Stimulated activated naive B cell treated with anti-CD40 and anti-IgM and Interleukin-4, amounts not matched to agents 10 μg/mL and 1 μg/mL and 100 μg/mL, for 72 hours (primary cell): Measurements from ENCODE around the gene STX8.

Experiments used
- ATAC-seq, 2 donors: fragments of 150-1000 bp; cut with Tn5 transposase; replicated peaks; 2 replicates each; pipeline ENCODE4 v1.10.0; 2021; ENCODE audit warnings: moderate library complexity in 1 of 2
- DNase-seq: peaks from one replicate; pipeline ENCODE4 v3.0.0; 2021
- H3K27ac Mint-ChIP-seq: one replicate; pipeline ENCODE4 v1.8.0; 2022; ENCODE audit warnings: mild to moderate bottlenecking, mixed read lengths
- H3K27me3 Mint-ChIP-seq, 2 donors: one replicate each; pipeline ENCODE4 v1.8.0; 2022; ENCODE audit warnings: mixed read lengths in 2 of 2
- H3K36me3 Mint-ChIP-seq, 2 donors: one replicate each; pipeline ENCODE4 v1.8.0; 2022; ENCODE audit warnings: mixed read lengths in 2 of 2, mild to moderate bottlenecking in 1 of 2
- H3K4me1 Mint-ChIP-seq, 2 donors: one replicate each; pipeline ENCODE4 v1.8.0; 2022; ENCODE audit warnings: mixed read lengths in 2 of 2, mild to moderate bottlenecking in 1 of 2
- H3K4me3 Mint-ChIP-seq, 2 donors: one replicate each; pipeline ENCODE4 v1.8.0; 2022; ENCODE audit warnings: mild to moderate bottlenecking in 2 of 2, mixed read lengths in 2 of 2, moderate library complexity in 1 of 2
- H3K9me3 Mint-ChIP-seq, 2 donors: one replicate each; pipeline ENCODE4 v1.8.0; 2022; ENCODE audit warnings: mixed read lengths in 2 of 2, mild to moderate bottlenecking in 1 of 2

Gene STX8

GRCh38 chr17:9537177-9537776 lies 38.3 kb downstream of the STX8 start:
- no peak for DNase-seq
- no peak overlapping the region for H3K4me3 Mint-ChIP-seq
- no peak for ATAC-seq
- no peaks in the 10 kb centered on the region for H3K9me3 Mint-ChIP-seq
- H3K4me1 Mint-ChIP-seq: peaks cover 4 to 10% of the 10 kb centered on the region in 2 donors
- H3K36me3 Mint-ChIP-seq: peaks cover 26 to 31% of the 10 kb centered on the region in 2 donors
- H3K27me3 Mint-ChIP-seq: no peaks in the 10 kb centered on the region
- H3K27ac Mint-ChIP-seq: no peak overlapping the region

GRCh38 chr17:9536061-9536460 lies 39.6 kb downstream of the STX8 start:
- DNase-seq (no peak), ATAC-seq (no peak)
- H3K9me3 Mint-ChIP-seq: no peaks in the 10 kb centered on the region
- H3K4me3 Mint-ChIP-seq: no peak overlapping the region
- H3K4me1 Mint-ChIP-seq: peaks cover 4 to 10% of the 10 kb centered on the region in 2 donors
- H3K36me3 Mint-ChIP-seq: peaks cover 25% of the 10 kb centered on the region in 2 donors
- no peak overlapping the region for H3K27ac Mint-ChIP-seq
- no peaks in the 10 kb centered on the region for H3K27me3 Mint-ChIP-seq

GRCh38 chr17:9533441-9533840 lies 42.2 kb downstream of the STX8 start:
- Mint-ChIP-seq H3K4me1 (peaks cover 2 to 10% of the 10 kb centered on the region in 2 donors), H3K9me3 (no peaks in the 10 kb centered on the region), H3K4me3 (no peak overlapping the region), H3K27me3 (no peaks in the 10 kb centered on the region), H3K27ac (no peak overlapping the region), H3K36me3 (peaks cover 4 to 7% of the 10 kb centered on the region in 2 donors)
- DNase-seq (no peak), ATAC-seq (peak; percentile 34 to 50)

GRCh38 chr17:9532715-9533114 lies 42.9 kb downstream of the STX8 start:
- no peak for ATAC-seq
- Mint-ChIP-seq H3K4me1 (peaks cover 2 to 10% of the 10 kb centered on the region in 2 donors), H3K27ac (no peak overlapping the region), H3K36me3 (peaks cover 4 to 7% of the 10 kb centered on the region in 2 donors), H3K27me3 (no peaks in the 10 kb centered on the region), H3K9me3 (no peaks in the 10 kb centered on the region), H3K4me3 (no peak overlapping the region)
- DNase-seq: no peak

- Mint-ChIP-seq H3K4me1 (peaks cover 2 to 10% of the 10 kb centered on the region in 2 donors), H3K36me3 (peaks cover 5 to 12% of the 10 kb centered on the region in 2 donors), H3K9me3 (no peaks in the 10 kb centered on the region), H3K27ac (no peak overlapping the region), H3K4me3 (no peak overlapping the region), H3K27me3 (no peaks in the 10 kb centered on the region)
- ATAC-seq (no peak), DNase-seq (no peak)
Observed at GRCh38 chr17:9531034-9531433, 44.6 kb downstream of the STX8 start.

- peak; percentile 71 to 75 for ATAC-seq
- H3K27me3 Mint-ChIP-seq: no peaks in the 10 kb centered on the region
- peaks cover 13 to 19% of the 10 kb centered on the region in 2 donors for H3K36me3 Mint-ChIP-seq
- H3K27ac Mint-ChIP-seq: peak overlapping the region; percentile 22
- peaks cover 2 to 10% of the 10 kb centered on the region in 2 donors for H3K4me1 Mint-ChIP-seq
- H3K9me3 Mint-ChIP-seq: no peaks in the 10 kb centered on the region
- no peak for DNase-seq
- H3K4me3 Mint-ChIP-seq: no peak overlapping the region
Observed at GRCh38 chr17:9529033-9529700, 46.5 kb downstream of the STX8 start.

GRCh38 chr17:9527788-9528187 lies 47.8 kb downstream of the STX8 start:
- H3K36me3 Mint-ChIP-seq: peaks cover 13 to 19% of the 10 kb centered on the region in 2 donors
- H3K4me1 Mint-ChIP-seq: no peaks in the 10 kb centered on the region
- H3K27me3 Mint-ChIP-seq: no peaks in the 10 kb centered on the region

GRCh38 chr17:9522074-9522473 lies 53.5 kb downstream of the STX8 start:
- H3K36me3 Mint-ChIP-seq: peaks cover 16 to 22% of the 10 kb centered on the region in 2 donors
- H3K27ac Mint-ChIP-seq: no peak overlapping the region
- DNase-seq (no peak), ATAC-seq (peak; percentile 70 to 75)
- no peaks in the 10 kb centered on the region for H3K9me3 Mint-ChIP-seq
- no peak overlapping the region for H3K4me3 Mint-ChIP-seq
- H3K4me1 Mint-ChIP-seq: peaks cover 8 to 10% of the 10 kb centered on the region in 2 donors
- H3K27me3 Mint-ChIP-seq: no peaks in the 10 kb centered on the region

More at GRCh38 chr17:9527788-9528187, 47.8 kb downstream of the STX8 start:
- H3K27ac Mint-ChIP-seq: no peak overlapping the region
- DNase-seq (no peak), ATAC-seq (no peak)
- H3K4me3 Mint-ChIP-seq: no peak overlapping the region
- no peaks in the 10 kb centered on the region for H3K9me3 Mint-ChIP-seq

- ATAC-seq: no peak
Observed at GRCh38 chr17:9521062-9521461, 54.6 kb downstream of the STX8 start.

GRCh38 chr17:9520649-9521048 lies 55.0 kb downstream of the STX8 start:
- H3K36me3 Mint-ChIP-seq: peaks cover 14 to 16% of the 10 kb centered on the region in 2 donors
- no peaks in the 10 kb centered on the region for H3K9me3 Mint-ChIP-seq
- H3K27ac Mint-ChIP-seq: no peak overlapping the region
- no peak for DNase-seq
- H3K27me3 Mint-ChIP-seq: no peaks in the 10 kb centered on the region
- no peak for ATAC-seq
- peaks cover 8 to 10% of the 10 kb centered on the region in 2 donors for H3K4me1 Mint-ChIP-seq
- H3K4me3 Mint-ChIP-seq: no peak overlapping the region

More at GRCh38 chr17:9521062-9521461, 54.6 kb downstream of the STX8 start:
- Mint-ChIP-seq H3K9me3 (no peaks in the 10 kb centered on the region), H3K4me1 (peaks cover 8 to 10% of the 10 kb centered on the region in 2 donors), H3K27me3 (no peaks in the 10 kb centered on the region), H3K36me3 (peaks cover 14 to 18% of the 10 kb centered on the region in 2 donors), H3K4me3 (no peak overlapping the region), H3K27ac (no peak overlapping the region)
- no peak for DNase-seq

- Mint-ChIP-seq H3K4me1 (peaks cover 8 to 10% of the 10 kb centered on the region in 2 donors), H3K36me3 (peaks cover 7 to 9% of the 10 kb centered on the region in 2 donors), H3K9me3 (no peaks in the 10 kb centered on the region), H3K27me3 (no peaks in the 10 kb centered on the region), H3K27ac (no peak overlapping the region), H3K4me3 (no peak overlapping the region)
- no peak for DNase-seq
- ATAC-seq: no peak
Observed at GRCh38 chr17:9519583-9520272, 55.9 kb downstream of the STX8 start.

- ATAC-seq: no peak
- DNase-seq: no peak
- H3K36me3 Mint-ChIP-seq: peaks cover 17 to 20% of the 10 kb centered on the region in 2 donors
- H3K27me3 Mint-ChIP-seq: no peaks in the 10 kb centered on the region
- H3K27ac Mint-ChIP-seq: no peak overlapping the region
- H3K4me1 Mint-ChIP-seq: peaks cover 8 to 10% of the 10 kb centered on the region in 2 donors
- H3K4me3 Mint-ChIP-seq: no peak overlapping the region
- H3K9me3 Mint-ChIP-seq: peaks cover 2 to 4% of the 10 kb centered on the region in 2 donors
Observed at GRCh38 chr17:9517396-9517795, 58.2 kb downstream of the STX8 start.

GRCh38 chr17:9513266-9513665 lies 62.4 kb downstream of the STX8 start:
- Mint-ChIP-seq H3K4me3 (no peak overlapping the region), H3K27me3 (no peaks in the 10 kb centered on the region), H3K4me1 (peaks cover 1 to 9% of the 10 kb centered on the region in 2 donors), H3K9me3 (peaks cover 21 to 26% of the 10 kb centered on the region in 2 donors), H3K36me3 (peaks cover 46 to 48% of the 10 kb centered on the region in 2 donors), H3K27ac (no peak overlapping the region)
- DNase-seq: no peak
- no peak for ATAC-seq

- Mint-ChIP-seq H3K36me3 (peaks cover 51 to 53% of the 10 kb centered on the region in 2 donors), H3K27ac (no peak overlapping the region), H3K4me1 (peaks cover 1 to 9% of the 10 kb centered on the region in 2 donors), H3K9me3 (peaks cover 26 to 30% of the 10 kb centered on the region in 2 donors), H3K27me3 (no peaks in the 10 kb centered on the region), H3K4me3 (no peak overlapping the region)
- DNase-seq (no peak), ATAC-seq (no peak)
Observed at GRCh38 chr17:9512323-9513168, 63.1 kb downstream of the STX8 start.
